Activated T-cell treated with anti-CD3 and anti-CD28 coated beads, Interleukin-2, amount 50 U/mL, for 24 hours (primary cell): Measurements from ENCODE around the gene IGFBP2.
A peak's percentile ranks its signal among the peaks of the same experiment; 100 is the strongest.

ENCODE experiments used
- DNase-seq: peaks from one replicate; pipeline ENCODE4 v3.0.0-alpha.2; 2020
- H3K27ac Mint-ChIP-seq: 2 replicates; pipeline ENCODE4 v1.8.0; 2020; ENCODE audit warnings: mild to moderate bottlenecking, mixed read lengths
- H3K27me3 Mint-ChIP-seq: 2 replicates; pipeline ENCODE4 v1.8.0; 2020; ENCODE audit warnings: mixed read lengths
- H3K36me3 Mint-ChIP-seq: 2 replicates; pipeline ENCODE4 v1.8.0; 2020; ENCODE audit warnings: low read depth, mixed read lengths
- H3K4me1 Mint-ChIP-seq: 2 replicates; pipeline ENCODE4 v1.8.0; 2020; ENCODE audit warnings: low read depth, mixed read lengths
- H3K4me3 Mint-ChIP-seq: 2 replicates; pipeline ENCODE4 v1.8.0; 2020; ENCODE audit warnings: mild to moderate bottlenecking, moderate library complexity, mixed read lengths
- H3K9me3 Mint-ChIP-seq: 2 replicates; pipeline ENCODE4 v1.8.0; 2020; ENCODE audit warnings: mixed read lengths

Gene IGFBP2

GRCh38 chr2:216658757-216659156, 25.5 kb downstream of the IGFBP2 start:
- no peak overlapping the region for H3K4me3 Mint-ChIP-seq
- DNase-seq: no peak
- H3K36me3 Mint-ChIP-seq: no peaks in the 10 kb centered on the region
- H3K4me1 Mint-ChIP-seq: no peaks in the 10 kb centered on the region
- no peak overlapping the region for H3K27ac Mint-ChIP-seq
- H3K27me3 Mint-ChIP-seq: no peaks in the 10 kb centered on the region
- H3K9me3 Mint-ChIP-seq: no peaks in the 10 kb centered on the region

- Mint-ChIP-seq H3K36me3 (no peaks in the 10 kb centered on the region), H3K4me3 (no peak overlapping the region), H3K27ac (no peak overlapping the region), H3K4me1 (no peaks in the 10 kb centered on the region), H3K27me3 (no peaks in the 10 kb centered on the region), H3K9me3 (no peaks in the 10 kb centered on the region)
- no peak for DNase-seq
These were observed 26.1 kb downstream of the IGFBP2 start for GRCh38 chr2:216659276-216659675.

- no peak for DNase-seq
- Mint-ChIP-seq H3K27ac (no peak overlapping the region), H3K4me1 (no peaks in the 10 kb centered on the region), H3K4me3 (no peak overlapping the region), H3K36me3 (no peaks in the 10 kb centered on the region), H3K9me3 (no peaks in the 10 kb centered on the region), H3K27me3 (no peaks in the 10 kb centered on the region)
These were observed 27.3 kb downstream of the IGFBP2 start for GRCh38 chr2:216660496-216660895.

- no peaks in the 10 kb centered on the region for H3K27me3 Mint-ChIP-seq
- H3K4me3 Mint-ChIP-seq: no peak overlapping the region
- H3K36me3 Mint-ChIP-seq: no peaks in the 10 kb centered on the region
- no peaks in the 10 kb centered on the region for H3K4me1 Mint-ChIP-seq
- H3K27ac Mint-ChIP-seq: no peak overlapping the region
- no peaks in the 10 kb centered on the region for H3K9me3 Mint-ChIP-seq
- DNase-seq: no peak
These were observed 27.8 kb downstream of the IGFBP2 start for GRCh38 chr2:216661051-216661450.

- no peaks in the 10 kb centered on the region for H3K4me1 Mint-ChIP-seq
- H3K36me3 Mint-ChIP-seq: no peaks in the 10 kb centered on the region
- DNase-seq: no peak
- no peak overlapping the region for H3K4me3 Mint-ChIP-seq
- no peaks in the 10 kb centered on the region for H3K9me3 Mint-ChIP-seq
- no peak overlapping the region for H3K27ac Mint-ChIP-seq
- no peaks in the 10 kb centered on the region for H3K27me3 Mint-ChIP-seq
These were observed 28.6 kb downstream of the IGFBP2 start for GRCh38 chr2:216661639-216662375.

- Mint-ChIP-seq H3K36me3 (no peaks in the 10 kb centered on the region), H3K4me3 (no peak overlapping the region), H3K4me1 (no peaks in the 10 kb centered on the region)
These were observed 29.9 kb downstream of the IGFBP2 start for GRCh38 chr2:216663106-216663505.

GRCh38 chr2:216663846-216664245, 30.6 kb downstream of the IGFBP2 start:
- no peak overlapping the region for H3K4me3 Mint-ChIP-seq
- H3K9me3 Mint-ChIP-seq: no peaks in the 10 kb centered on the region
- H3K4me1 Mint-ChIP-seq: no peaks in the 10 kb centered on the region
- H3K36me3 Mint-ChIP-seq: no peaks in the 10 kb centered on the region
- DNase-seq: no peak
- peaks cover 2% of the 10 kb centered on the region for H3K27me3 Mint-ChIP-seq
- no peak overlapping the region for H3K27ac Mint-ChIP-seq

More at GRCh38 chr2:216663106-216663505, 29.9 kb downstream of the IGFBP2 start:
- Mint-ChIP-seq H3K27me3 (peaks cover 2% of the 10 kb centered on the region), H3K27ac (no peak overlapping the region), H3K9me3 (no peaks in the 10 kb centered on the region)
- DNase-seq: no peak

- Mint-ChIP-seq H3K4me1 (no peaks in the 10 kb centered on the region), H3K9me3 (no peaks in the 10 kb centered on the region), H3K36me3 (no peaks in the 10 kb centered on the region), H3K27ac (no peak overlapping the region), H3K27me3 (peaks cover 9% of the 10 kb centered on the region), H3K4me3 (no peak overlapping the region)
- DNase-seq: no peak
These were observed 31.4 kb downstream of the IGFBP2 start for GRCh38 chr2:216664593-216665034.

GRCh38 chr2:216665242-216665641, 32.0 kb downstream of the IGFBP2 start:
- no peak for DNase-seq
- no peaks in the 10 kb centered on the region for H3K4me1 Mint-ChIP-seq
- H3K27me3 Mint-ChIP-seq: peaks cover 13% of the 10 kb centered on the region
- H3K27ac Mint-ChIP-seq: no peak overlapping the region
- H3K9me3 Mint-ChIP-seq: no peaks in the 10 kb centered on the region
- no peaks in the 10 kb centered on the region for H3K36me3 Mint-ChIP-seq
- no peak overlapping the region for H3K4me3 Mint-ChIP-seq

- H3K27me3 Mint-ChIP-seq: peaks cover 13% of the 10 kb centered on the region
- H3K9me3 Mint-ChIP-seq: no peaks in the 10 kb centered on the region
- no peak overlapping the region for H3K4me3 Mint-ChIP-seq
- DNase-seq: no peak
- no peaks in the 10 kb centered on the region for H3K4me1 Mint-ChIP-seq
- no peak overlapping the region for H3K27ac Mint-ChIP-seq
- no peaks in the 10 kb centered on the region for H3K36me3 Mint-ChIP-seq
These were observed 32.5 kb downstream of the IGFBP2 start for GRCh38 chr2:216665717-216666116.

GRCh38 chr2:216666461-216667233, 33.4 kb downstream of the IGFBP2 start:
- DNase-seq: peak; percentile 82
- Mint-ChIP-seq H3K27me3 (peaks cover 13% of the 10 kb centered on the region), H3K27ac (no peak overlapping the region), H3K4me3 (no peak overlapping the region), H3K9me3 (no peaks in the 10 kb centered on the region), H3K36me3 (no peaks in the 10 kb centered on the region), H3K4me1 (no peaks in the 10 kb centered on the region)

- Mint-ChIP-seq H3K9me3 (no peaks in the 10 kb centered on the region), H3K27me3 (peaks cover 13% of the 10 kb centered on the region), H3K4me1 (no peaks in the 10 kb centered on the region), H3K27ac (no peak overlapping the region), H3K4me3 (no peak overlapping the region), H3K36me3 (no peaks in the 10 kb centered on the region)
- DNase-seq: no peak
These were observed 37.3 kb downstream of the IGFBP2 start for GRCh38 chr2:216670266-216671080.

GRCh38 chr2:216671081-216671411, 37.8 kb downstream of the IGFBP2 start:
- Mint-ChIP-seq H3K9me3 (no peaks in the 10 kb centered on the region), H3K36me3 (no peaks in the 10 kb centered on the region), H3K27ac (no peak overlapping the region)

GRCh38 chr2:216671791-216672343, 38.6 kb downstream of the IGFBP2 start:
- Mint-ChIP-seq H3K27me3 (peaks cover 13% of the 10 kb centered on the region), H3K36me3 (no peaks in the 10 kb centered on the region), H3K9me3 (no peaks in the 10 kb centered on the region), H3K4me3 (no peak overlapping the region), H3K4me1 (no peaks in the 10 kb centered on the region), H3K27ac (no peak overlapping the region)
- DNase-seq: no peak

More at GRCh38 chr2:216671081-216671411, 37.8 kb downstream of the IGFBP2 start:
- no peak for DNase-seq
- Mint-ChIP-seq H3K4me1 (no peaks in the 10 kb centered on the region), H3K27me3 (peaks cover 13% of the 10 kb centered on the region), H3K4me3 (no peak overlapping the region)
